ENCODE results near the gene GTF2E1.

The GTF2E1 gene

DNA sequence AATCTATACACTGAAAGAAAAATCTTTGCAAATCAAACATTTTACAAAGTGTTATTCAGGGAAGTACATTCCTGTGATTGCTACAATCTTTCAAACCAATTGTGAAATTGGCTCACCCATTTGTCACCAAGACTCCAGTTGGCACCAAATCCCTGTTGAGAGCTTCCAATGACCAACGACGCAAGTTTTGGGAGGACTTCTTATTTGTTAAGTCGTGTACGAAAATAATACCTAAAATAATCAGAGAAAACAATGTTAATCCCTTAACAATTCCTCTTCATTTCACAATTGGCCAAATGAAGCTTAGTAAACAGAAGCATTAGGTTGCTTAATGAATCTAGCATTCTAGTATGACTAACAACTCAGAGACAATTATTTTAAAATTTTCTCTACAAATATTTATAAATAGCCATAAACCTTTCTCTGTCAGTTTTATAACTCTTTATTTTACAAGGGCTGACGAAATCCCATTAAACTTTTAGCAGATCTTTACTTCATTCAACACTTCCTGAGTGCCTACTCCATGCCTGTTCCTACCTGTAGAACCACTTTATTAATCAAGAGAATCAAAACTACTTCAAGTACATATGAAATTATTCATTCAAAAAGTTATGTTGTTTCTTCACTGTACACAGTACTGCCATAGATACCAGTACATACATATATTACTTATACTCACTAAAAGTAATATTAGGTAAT is 36.5 kb upstream of the GTF2E1 start:
- Histone ChIP-seq H3K9ac (ENCODE audit: low read length) (no peak overlapping the region), H4K8ac (ENCODE audit: low read length) (no peak overlapping the region), H2BK15ac (ENCODE audit: low read depth, poor library complexity, severe bottlenecking) (no peak overlapping the region), H3K18ac (ENCODE audit: low read depth in 1 of 2, low read length in 2 of 2) (no peak overlapping the region), H3K4ac (ENCODE audit: low read depth in 1 of 2, low read length in 2 of 2) (no peak overlapping the region), H2BK5ac (ENCODE audit: low read depth, low read length, poor library complexity, severe bottlenecking) (no peak overlapping the region), H3K27me3 (ENCODE audit: control insufficient read depth in 1 of 2, insufficient read depth in 1 of 2, low read length in 2 of 2) (no peaks in the 10 kb centered on the region), H3K4me1 (ENCODE audit: control insufficient read depth, insufficient read depth, low read depth, low read length) (no peaks in the 10 kb centered on the region), H3K14ac (ENCODE audit: low read length in 2 of 2) (no peak overlapping the region), H3K79me1 (replicated peaks; ENCODE audit: low read length, poor library complexity, severe bottlenecking) (peaks cover 13% of the 10 kb centered on the region), H3K27ac (ENCODE audit: low read length, poor library complexity, severe bottlenecking) (no peak overlapping the region), H2BK12ac (ENCODE audit: low read length in 2 of 2) (no peak overlapping the region), H3K36me3 (ENCODE audit: control insufficient read depth in 1 of 2, insufficient read depth in 2 of 2, low read depth in 1 of 2, low read length in 2 of 2) (peaks cover 6 to 66% of the 10 kb centered on the region in 2 experiments), H3K23ac (ENCODE audit: low read length in 2 of 2) (no peak overlapping the region), H4K91ac (ENCODE audit: low read length) (no peak overlapping the region), H2BK120ac (ENCODE audit: low read depth, low read length) (no peak overlapping the region), H2AK5ac (ENCODE audit: low read length, severe bottlenecking) (no peak overlapping the region), H3K4me3 (ENCODE audit: insufficient read depth in 1 of 2, low read depth in 1 of 2, low read length in 2 of 2) (no peak overlapping the region), H2AFZ (ENCODE audit: low read depth, low read length) (no peak overlapping the region), H3K9me3 (ENCODE audit: control insufficient read depth, low read length) (peaks cover 22% of the 10 kb centered on the region), H3K4me2 (ENCODE audit: low read length, poor library complexity, severe bottlenecking) (no peak overlapping the region)
- over 99% methylated on average over 3 of the region's 5 CpGs for WGBS
- no peak for DNase-seq

GRCh38 chr3:120706950-120707349 is 35.6 kb upstream of the GTF2E1 start:
- Histone ChIP-seq H3K79me1 (replicated peaks; ENCODE audit: low read length, poor library complexity, severe bottlenecking) (peaks cover 13% of the 10 kb centered on the region), H3K14ac (ENCODE audit: low read length in 2 of 2) (no peak overlapping the region), H3K36me3 (ENCODE audit: control insufficient read depth in 1 of 2, insufficient read depth in 2 of 2, low read depth in 1 of 2, low read length in 2 of 2) (peaks cover 6 to 60% of the 10 kb centered on the region in 2 experiments), H3K4me1 (ENCODE audit: control insufficient read depth, insufficient read depth, low read depth, low read length) (no peaks in the 10 kb centered on the region), H3K27me3 (ENCODE audit: control insufficient read depth in 1 of 2, insufficient read depth in 1 of 2, low read length in 2 of 2) (no peaks in the 10 kb centered on the region), H3K9me3 (ENCODE audit: control insufficient read depth, low read length) (peaks cover 22% of the 10 kb centered on the region), H3K4me2 (ENCODE audit: low read length, poor library complexity, severe bottlenecking) (no peak overlapping the region), H3K4ac (ENCODE audit: low read depth in 1 of 2, low read length in 2 of 2) (no peak overlapping the region), H2BK120ac (ENCODE audit: low read depth, low read length) (no peak overlapping the region), H3K4me3 (ENCODE audit: insufficient read depth in 1 of 2, low read depth in 1 of 2, low read length in 2 of 2) (no peak overlapping the region), H4K91ac (ENCODE audit: low read length) (no peak overlapping the region), H3K27ac (ENCODE audit: low read length, poor library complexity, severe bottlenecking) (no peak overlapping the region), H2AK5ac (ENCODE audit: low read length, severe bottlenecking) (no peak overlapping the region), H2AFZ (ENCODE audit: low read depth, low read length) (no peak overlapping the region), H2BK5ac (ENCODE audit: low read depth, low read length, poor library complexity, severe bottlenecking) (no peak overlapping the region), H4K8ac (ENCODE audit: low read length) (no peak overlapping the region), H2BK12ac (ENCODE audit: low read length in 2 of 2) (no peak overlapping the region), H3K18ac (ENCODE audit: low read depth in 1 of 2, low read length in 2 of 2) (no peak overlapping the region), H3K23ac (ENCODE audit: low read length in 2 of 2) (no peak overlapping the region), H2BK15ac (ENCODE audit: low read depth, poor library complexity, severe bottlenecking) (no peak overlapping the region), H3K9ac (ENCODE audit: low read length) (no peak overlapping the region)
- no peak for DNase-seq

GRCh38 chr3:120708408-120708807 is 34.1 kb upstream of the GTF2E1 start:
- Histone ChIP-seq H3K14ac (ENCODE audit: low read length in 2 of 2) (no peak overlapping the region), H2BK120ac (ENCODE audit: low read depth, low read length) (no peak overlapping the region), H2BK15ac (ENCODE audit: low read depth, poor library complexity, severe bottlenecking) (no peak overlapping the region), H3K9me3 (ENCODE audit: control insufficient read depth, low read length) (peaks cover 14% of the 10 kb centered on the region), H3K79me1 (replicated peaks; ENCODE audit: low read length, poor library complexity, severe bottlenecking) (peaks cover 9% of the 10 kb centered on the region), H3K27ac (ENCODE audit: low read length, poor library complexity, severe bottlenecking) (no peak overlapping the region), H2AFZ (ENCODE audit: low read depth, low read length) (no peak overlapping the region), H3K4me3 (ENCODE audit: insufficient read depth in 1 of 2, low read depth in 1 of 2, low read length in 2 of 2) (no peak overlapping the region), H4K91ac (ENCODE audit: low read length) (no peak overlapping the region), H2BK12ac (ENCODE audit: low read length in 2 of 2) (no peak overlapping the region), H3K4me2 (ENCODE audit: low read length, poor library complexity, severe bottlenecking) (no peak overlapping the region), H2AK5ac (ENCODE audit: low read length, severe bottlenecking) (no peak overlapping the region), H3K4ac (ENCODE audit: low read depth in 1 of 2, low read length in 2 of 2) (no peak overlapping the region), H3K23ac (ENCODE audit: low read length in 2 of 2) (no peak overlapping the region), H3K27me3 (ENCODE audit: control insufficient read depth in 1 of 2, insufficient read depth in 1 of 2, low read length in 2 of 2) (no peaks in the 10 kb centered on the region), H3K36me3 (ENCODE audit: control insufficient read depth in 1 of 2, insufficient read depth in 2 of 2, low read depth in 1 of 2, low read length in 2 of 2) (peaks cover 2 to 49% of the 10 kb centered on the region in 2 experiments), H3K4me1 (ENCODE audit: control insufficient read depth, insufficient read depth, low read depth, low read length) (no peaks in the 10 kb centered on the region), H2BK5ac (ENCODE audit: low read depth, low read length, poor library complexity, severe bottlenecking) (no peak overlapping the region), H3K18ac (ENCODE audit: low read depth in 1 of 2, low read length in 2 of 2) (no peak overlapping the region), H4K8ac (ENCODE audit: low read length) (no peak overlapping the region), H3K9ac (ENCODE audit: low read length) (no peak overlapping the region)
- no peak for DNase-seq

GRCh38 chr3:120710369-120710768 is 32.2 kb upstream of the GTF2E1 start:
- Histone ChIP-seq H3K4me2 (ENCODE audit: low read length, poor library complexity, severe bottlenecking) (no peak overlapping the region), H2BK15ac (ENCODE audit: low read depth, poor library complexity, severe bottlenecking) (no peak overlapping the region), H3K27ac (ENCODE audit: low read length, poor library complexity, severe bottlenecking) (no peak overlapping the region), H3K9me3 (ENCODE audit: control insufficient read depth, low read length) (no peaks in the 10 kb centered on the region), H2AFZ (ENCODE audit: low read depth, low read length) (no peak overlapping the region), H2AK5ac (ENCODE audit: low read length, severe bottlenecking) (no peak overlapping the region), H4K91ac (ENCODE audit: low read length) (no peak overlapping the region), H3K9ac (ENCODE audit: low read length) (no peak overlapping the region), H3K23ac (ENCODE audit: low read length in 2 of 2) (no peak overlapping the region), H3K18ac (ENCODE audit: low read depth in 1 of 2, low read length in 2 of 2) (no peak overlapping the region), H2BK12ac (ENCODE audit: low read length in 2 of 2) (no peak overlapping the region), H3K36me3 (ENCODE audit: control insufficient read depth in 1 of 2, insufficient read depth in 2 of 2, low read depth in 1 of 2, low read length in 2 of 2) (peaks cover 0 to 30% of the 10 kb centered on the region in 2 experiments), H3K14ac (ENCODE audit: low read length in 2 of 2) (no peak overlapping the region), H3K4ac (ENCODE audit: low read depth in 1 of 2, low read length in 2 of 2) (no peak overlapping the region), H3K27me3 (ENCODE audit: control insufficient read depth in 1 of 2, insufficient read depth in 1 of 2, low read length in 2 of 2) (no peaks in the 10 kb centered on the region), H3K4me1 (ENCODE audit: control insufficient read depth, insufficient read depth, low read depth, low read length) (no peaks in the 10 kb centered on the region), H3K79me1 (replicated peaks; ENCODE audit: low read length, poor library complexity, severe bottlenecking) (peaks cover 7% of the 10 kb centered on the region), H3K4me3 (ENCODE audit: insufficient read depth in 1 of 2, low read depth in 1 of 2, low read length in 2 of 2) (no peak overlapping the region), H2BK120ac (ENCODE audit: low read depth, low read length) (no peak overlapping the region), H2BK5ac (ENCODE audit: low read depth, low read length, poor library complexity, severe bottlenecking) (no peak overlapping the region), H4K8ac (ENCODE audit: low read length) (no peak overlapping the region)
- WGBS = 96% methylated on average over 1 of the region's 1 CpG
- DNase-seq = no peak
